Ovary (tissue), 3 donors: ENCODE results near the gene FLVCR2.

Experiments used
- CTCF ChIP-seq, 3 donors: fragments of 450-650 bp in 2 of 3; fragments of 200-600 bp in 1 of 3; IDR thresholded peaks; one replicate each; pipeline versions ENCODE4 v1.5.1 to v1.8.0; 2016 to 2022; ENCODE audit warnings: antibody characterized with exemption in 3 of 3, mild to moderate bottlenecking in 1 of 3
- EP300 ChIP-seq: sonication (generic); formaldehyde crosslinking; IDR thresholded peaks from one replicate; pipeline ENCODE4 v1.6.1; 2017; ENCODE audit warnings: antibody characterized with exemption
- POLR2A ChIP-seq: fragments of 450-650 bp; IDR thresholded peaks from one replicate; pipeline ENCODE4 v1.6.1; 2017; ENCODE audit warnings: antibody characterized with exemption, mild to moderate bottlenecking, moderate library complexity
- donor health status: DM: no; HTN: no; CAD: no.

GRCh38 chr14:75615200-75615599 is 36.8 kb downstream of the FLVCR2 start:
- no peak for TF ChIP-seq EP300
- TF ChIP-seq CTCF (IDR thresholded peaks at IDR 0.05) = no peak
- TF ChIP-seq POLR2A = no peak
